Activated naive CD8-positive, alpha-beta T cell treated with anti-CD3 and anti-CD28 coated beads for 36 hours (primary cell): ENCODE measurements around the gene USP36. TPM values are rescaled to one million over a fixed set of nuclear protein-coding genes. Genes with fewer than 3 reads are reported as not detected.

Source experiments
- DNase-seq: peaks from one replicate; pipeline ENCODE4 v3.0.0; 2021
- H3K27ac Mint-ChIP-seq: one replicate; pipeline ENCODE4 v1.8.0; 2022; ENCODE audit warnings: mild to moderate bottlenecking, moderate library complexity, mixed read lengths
- H3K27me3 Mint-ChIP-seq: one replicate; pipeline ENCODE4 v1.8.0; 2022; ENCODE audit warnings: mild to moderate bottlenecking, mixed read lengths
- H3K36me3 Mint-ChIP-seq: one replicate; pipeline ENCODE4 v1.8.0; 2021; ENCODE audit warnings: mild to moderate bottlenecking, mixed read lengths
- H3K4me1 Mint-ChIP-seq: one replicate; pipeline ENCODE4 v1.8.0; 2021; ENCODE audit warnings: mixed read lengths
- H3K4me3 Mint-ChIP-seq: one replicate; pipeline ENCODE4 v1.8.0; 2022; ENCODE audit warnings: mild to moderate bottlenecking, moderate library complexity, mixed read lengths
- H3K9me3 Mint-ChIP-seq: one replicate; pipeline ENCODE4 v1.8.0; 2022; ENCODE audit warnings: mixed read lengths
- total RNA-seq, 2 experiments: library from RNA; stranded (reverse); gene quantifications; one replicate each; pipeline ENCODE4 v1.2.3, GENCODE V29; 2021

Gene USP36
- total RNA-seq, 2 experiments from 2014 or later, result 126 to 128 TPM

- Mint-ChIP-seq H3K4me1 (no peaks in the 10 kb centered on the region), H3K9me3 (no peaks in the 10 kb centered on the region), H3K36me3 (no peaks in the 10 kb centered on the region), H3K27me3 (no peaks in the 10 kb centered on the region), H3K27ac (no peak overlapping the region), H3K4me3 (no peak overlapping the region)
- DNase-seq, result no peak
Measured at GRCh38 chr17:78857266-78857665, 16.7 kb upstream of the USP36 start.

DNA sequence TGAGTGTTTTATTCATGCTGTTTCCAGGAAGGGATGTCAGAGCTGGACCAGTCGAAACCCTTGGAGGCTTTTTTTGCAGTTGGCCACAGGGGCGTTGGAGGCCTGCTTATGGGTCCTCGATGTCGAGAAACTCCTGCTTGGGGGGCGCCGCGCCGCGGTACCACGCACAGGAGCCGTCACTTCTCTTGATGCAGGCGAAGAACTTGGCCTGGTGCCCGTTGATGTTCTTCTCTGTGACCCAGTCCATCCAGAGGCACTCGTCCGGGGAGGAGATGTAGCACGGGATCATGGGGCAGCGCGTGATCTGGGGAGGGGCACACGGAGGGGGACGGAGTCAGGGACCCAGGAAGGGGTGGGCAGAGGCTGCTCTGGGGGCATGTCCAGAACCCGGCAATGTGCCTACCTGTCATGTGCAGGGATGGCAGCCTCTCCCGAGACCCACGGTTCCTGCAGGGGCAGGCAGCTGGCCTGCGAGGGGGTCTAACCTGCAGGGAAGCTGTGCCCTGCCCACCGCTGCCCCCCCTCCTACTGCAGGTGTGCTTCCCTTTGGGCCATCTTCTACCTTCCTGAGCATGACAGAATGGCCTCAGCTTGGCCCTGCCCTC is 15.0 kb upstream of the USP36 start:
- Mint-ChIP-seq H3K4me1 (no peaks in the 10 kb centered on the region), H3K9me3 (no peaks in the 10 kb centered on the region), H3K27me3 (no peaks in the 10 kb centered on the region), H3K36me3 (no peaks in the 10 kb centered on the region), H3K27ac (no peak overlapping the region), H3K4me3 (no peak overlapping the region)
- no peak for DNase-seq

- no peak overlapping the region for H3K4me3 Mint-ChIP-seq
Measured at GRCh38 chr17:78854508-78854907, 13.9 kb upstream of the USP36 start.

GRCh38 chr17:78853926-78854394 is 13.3 kb upstream of the USP36 start:
- Mint-ChIP-seq H3K36me3 (no peaks in the 10 kb centered on the region), H3K27me3 (no peaks in the 10 kb centered on the region), H3K27ac (no peak overlapping the region), H3K4me3 (no peak overlapping the region), H3K9me3 (no peaks in the 10 kb centered on the region), H3K4me1 (no peaks in the 10 kb centered on the region)
- no peak for DNase-seq

More at GRCh38 chr17:78854508-78854907, 13.9 kb upstream of the USP36 start:
- Mint-ChIP-seq H3K9me3 (no peaks in the 10 kb centered on the region), H3K27me3 (no peaks in the 10 kb centered on the region), H3K36me3 (no peaks in the 10 kb centered on the region), H3K4me1 (no peaks in the 10 kb centered on the region), H3K27ac (no peak overlapping the region)
- no peak for DNase-seq

GRCh38 chr17:78852709-78853121 is 12.1 kb upstream of the USP36 start:
- Mint-ChIP-seq H3K4me1 (no peaks in the 10 kb centered on the region), H3K4me3 (no peak overlapping the region), H3K27ac (no peak overlapping the region), H3K9me3 (no peaks in the 10 kb centered on the region), H3K36me3 (no peaks in the 10 kb centered on the region), H3K27me3 (no peaks in the 10 kb centered on the region)
- DNase-seq, result no peak

- Mint-ChIP-seq H3K27ac (no peak overlapping the region), H3K9me3 (no peaks in the 10 kb centered on the region), H3K4me3 (no peak overlapping the region)
Measured at GRCh38 chr17:78849026-78849425, 8.4 kb upstream of the USP36 start.

GRCh38 chr17:78847052-78847451 is 6.4 kb upstream of the USP36 start:
- H3K27ac Mint-ChIP-seq, result no peak overlapping the region
- no peaks in the 10 kb centered on the region for H3K36me3 Mint-ChIP-seq
- DNase-seq, result no peak
- H3K4me3 Mint-ChIP-seq, result no peak overlapping the region
- H3K4me1 Mint-ChIP-seq, result peaks cover 5% of the 10 kb centered on the region
- H3K9me3 Mint-ChIP-seq, result no peaks in the 10 kb centered on the region
- H3K27me3 Mint-ChIP-seq, result no peaks in the 10 kb centered on the region

More at GRCh38 chr17:78849026-78849425, 8.4 kb upstream of the USP36 start:
- Mint-ChIP-seq H3K4me1 (no peaks in the 10 kb centered on the region), H3K27me3 (no peaks in the 10 kb centered on the region), H3K36me3 (no peaks in the 10 kb centered on the region)
- DNase-seq, result no peak

GRCh38 chr17:78844301-78845005 is 3.8 kb upstream of the USP36 start:
- Mint-ChIP-seq H3K4me1 (peaks cover 11% of the 10 kb centered on the region), H3K27ac (no peak overlapping the region), H3K27me3 (no peaks in the 10 kb centered on the region), H3K9me3 (no peaks in the 10 kb centered on the region), H3K4me3 (no peak overlapping the region), H3K36me3 (peaks cover 5% of the 10 kb centered on the region)
- DNase-seq, result no peak

GRCh38 chr17:78842881-78843565 is 2.4 kb upstream of the USP36 start:
- Mint-ChIP-seq H3K4me1 (peaks cover 22% of the 10 kb centered on the region), H3K27ac (no peak overlapping the region), H3K36me3 (peaks cover 16% of the 10 kb centered on the region), H3K4me3 (no peak overlapping the region), H3K27me3 (no peaks in the 10 kb centered on the region), H3K9me3 (no peaks in the 10 kb centered on the region)
- peak; percentile 41 for DNase-seq

GRCh38 chr17:78840530-78840779 is 159 bp downstream of the USP36 start:
- Mint-ChIP-seq H3K27ac (peak overlapping the region; percentile 95), H3K4me3 (peak overlapping the region; percentile 88), H3K27me3 (no peaks in the 10 kb centered on the region), H3K4me1 (peaks cover 29% of the 10 kb centered on the region), H3K36me3 (peaks cover 36% of the 10 kb centered on the region), H3K9me3 (no peaks in the 10 kb centered on the region)
- DNase-seq, result no peak

GRCh38 chr17:78839762-78840529 is 668 bp downstream of the USP36 start:
- peak overlapping the region; percentile 88 for H3K4me3 Mint-ChIP-seq
- H3K27ac Mint-ChIP-seq, result peak overlapping the region; percentile 89
- H3K27me3 Mint-ChIP-seq, result no peaks in the 10 kb centered on the region
- peaks cover 29% of the 10 kb centered on the region for H3K4me1 Mint-ChIP-seq
- peak; percentile 51 for DNase-seq
- peaks cover 38% of the 10 kb centered on the region for H3K36me3 Mint-ChIP-seq
- H3K9me3 Mint-ChIP-seq, result no peaks in the 10 kb centered on the region

DNA sequence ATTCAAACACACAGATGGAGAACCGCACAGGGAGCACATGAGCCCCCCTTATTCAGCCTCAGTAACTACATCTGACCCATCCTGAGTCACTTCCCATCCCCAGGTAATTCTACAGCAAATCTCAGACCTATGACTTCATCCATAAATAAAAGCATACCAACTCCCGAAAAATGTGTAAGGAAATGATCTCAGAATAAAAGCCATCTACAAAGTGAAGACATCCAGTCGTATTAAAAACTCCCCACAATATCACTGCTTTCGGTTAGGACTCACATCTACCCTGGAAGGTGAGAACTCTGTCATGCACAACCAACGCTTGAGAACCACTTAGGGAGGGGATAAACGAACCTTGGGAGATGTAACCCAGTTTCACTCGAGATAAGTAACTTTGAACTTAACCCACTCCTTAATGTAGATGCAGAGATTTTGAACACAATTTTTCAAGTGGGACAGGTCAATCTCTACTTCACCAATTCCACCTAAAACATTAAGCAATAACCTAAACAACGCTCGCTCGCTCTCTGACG is 1.3 kb downstream of the USP36 start:
- Mint-ChIP-seq H3K4me3 (peak overlapping the region; percentile 88), H3K4me1 (peaks cover 29% of the 10 kb centered on the region), H3K9me3 (no peaks in the 10 kb centered on the region), H3K36me3 (peaks cover 41% of the 10 kb centered on the region), H3K27ac (peak overlapping the region; percentile 89), H3K27me3 (no peaks in the 10 kb centered on the region)
- DNase-seq, result no peak

DNA sequence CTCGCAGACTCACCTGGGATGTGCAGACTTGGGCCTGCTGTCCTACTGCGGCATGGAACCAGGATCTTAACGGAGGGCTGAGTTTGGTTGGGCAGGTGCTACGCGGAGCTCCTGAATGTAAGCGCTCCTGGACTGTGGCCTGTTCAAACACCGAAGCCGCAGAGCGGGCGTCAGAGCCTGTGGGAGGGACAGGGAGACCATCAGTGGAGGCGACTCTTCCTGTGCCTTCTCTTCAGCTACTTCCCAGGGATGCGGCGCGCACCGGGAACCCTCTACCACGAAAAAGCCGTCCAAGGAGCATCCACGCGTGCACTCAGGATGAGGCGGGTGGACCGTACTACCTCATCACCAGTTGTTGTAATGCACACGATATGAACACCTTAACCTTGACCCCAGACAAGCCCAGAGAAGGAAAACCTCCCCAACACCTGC is 2.0 kb downstream of the USP36 start:
- peak overlapping the region; percentile 89 for H3K27ac Mint-ChIP-seq
- H3K27me3 Mint-ChIP-seq, result no peaks in the 10 kb centered on the region
- peaks cover 45% of the 10 kb centered on the region for H3K36me3 Mint-ChIP-seq
- no peak for DNase-seq
- H3K4me1 Mint-ChIP-seq, result peaks cover 29% of the 10 kb centered on the region
- H3K4me3 Mint-ChIP-seq, result peak overlapping the region; percentile 88
- no peaks in the 10 kb centered on the region for H3K9me3 Mint-ChIP-seq

- peaks cover 22% of the 10 kb centered on the region for H3K4me1 Mint-ChIP-seq
- peaks cover 61% of the 10 kb centered on the region for H3K36me3 Mint-ChIP-seq
Measured at GRCh38 chr17:78836420-78837021, 4.1 kb downstream of the USP36 start.

More at GRCh38 chr17:78836420-78837021, 4.1 kb downstream of the USP36 start:
- Mint-ChIP-seq H3K9me3 (no peaks in the 10 kb centered on the region), H3K27me3 (no peaks in the 10 kb centered on the region), H3K4me3 (no peak overlapping the region), H3K27ac (no peak overlapping the region)
- DNase-seq, result no peak
